Ishikawa (cell line): ENCODE data around the gene CPNE6.

ENCODE experiments used
- CEBPB ChIP-seq: IDR thresholded peaks from 2 replicates; pipeline ENCODE4 v1.6.1; 2012
- CREB1 ChIP-seq: IDR thresholded peaks from 2 replicates; pipeline ENCODE4 v1.6.1; 2012; ENCODE audit warnings: low read depth
- EP300 ChIP-seq: IDR thresholded peaks from 2 replicates; pipeline ENCODE4 v1.6.1; 2012; ENCODE audit warnings: borderline replicate concordance
- FOXM1 ChIP-seq: IDR thresholded peaks from 2 replicates; pipeline ENCODE4 v1.6.1; 2012; ENCODE audit warnings: low read depth, borderline replicate concordance
- MAX ChIP-seq: IDR thresholded peaks from 2 replicates; pipeline ENCODE4 v1.6.1; 2012
- NFIC ChIP-seq: IDR thresholded peaks from 2 replicates; pipeline ENCODE4 v1.6.1; 2012
- RAD21 ChIP-seq: IDR thresholded peaks from 2 replicates; pipeline ENCODE4 v1.6.1; 2012; ENCODE audit warnings: low read depth
- REST ChIP-seq: IDR thresholded peaks from 2 replicates; pipeline ENCODE4 v1.6.1; 2012; ENCODE audit warnings: low read depth, mild to moderate bottlenecking
- TCF12 ChIP-seq: IDR thresholded peaks from 2 replicates; pipeline ENCODE4 v1.6.1; 2012; ENCODE audit warnings: low read depth
- TEAD4 ChIP-seq: IDR thresholded peaks from 2 replicates; pipeline ENCODE4 v1.6.1; 2012
- USF1 ChIP-seq: IDR thresholded peaks from 2 replicates; pipeline ENCODE4 v1.6.1; 2012
- ZBTB7A ChIP-seq: IDR thresholded peaks from 2 replicates; pipeline ENCODE4 v1.6.1; 2012; ENCODE audit warnings: low read depth

GRCh38 chr14:24092505-24093206, 21.3 kb downstream of the CPNE6 start:
- TF ChIP-seq EP300 (no peak), RAD21 (no peak), CREB1 (no peak), TCF12 (no peak), REST (no peak), NFIC (no peak), FOXM1 (no peak), TEAD4 (no peak), MAX (no peak), ZBTB7A (no peak), CEBPB (no peak), USF1 (no peak)
